ENCODE measurements around the gene SDR39U1. TPM values are rescaled to one million over a fixed set of nuclear protein-coding genes. Genes with fewer than 3 reads are reported as not detected.

Gene SDR39U1
- total RNA-seq, 1 experiment from 2014 or later = 61.8 TPM

- intact Hi-C loops (cut with micrococcal nuclease) = no loop called here
- no peak for ATAC-seq
- no TSS peak for BruUV-seq (replicated peaks)
- H3K79me2 ChIP-seq (ENCODE audit: insufficient read depth, low read length) = no peaks in the 10 kb centered on the region
- CTCF ChIA-PET = no interaction called here
- no peaks in the 10 kb centered on the region for H3K36me3 ChIP-seq (ENCODE audit: control insufficient read depth in 1 of 2, insufficient read depth in 2 of 2, low read length in 2 of 2)
- POLR2A ChIA-PET = no interaction called here
- TF ChIP-seq EGR1 (IDR thresholded peaks at IDR 0.05; ENCODE audit: low read depth) (no peak), SIN3A (IDR thresholded peaks at IDR 0.05; ENCODE audit: low read depth) (no peak), SP1 (IDR thresholded peaks at IDR 0.05; ENCODE audit: low read depth) (no peak), CBX3 (IDR thresholded peaks at IDR 0.05; ENCODE audit: low read depth) (no peak), MAX (IDR thresholded peaks at IDR 0.05) (no peak), CTCF (IDR thresholded peaks at IDR 0.05 in 2 of 3, conservative IDR thresholded peaks at IDR 0.05 in 1 of 3; ENCODE audit: borderline replicate concordance in 1 of 3, insufficient read depth in 1 of 3, low read depth in 2 of 3, low read length in 2 of 3) (no peak), SRF (IDR thresholded peaks at IDR 0.05; ENCODE audit: low read depth) (no peak), YY1 (IDR thresholded peaks at IDR 0.05; ENCODE audit: extremely low read depth, insufficient replicate concordance, low read depth, low read length) (no peak)
- H3K4me1 ChIP-seq (ENCODE audit: control insufficient read depth in 1 of 2, insufficient read depth in 2 of 2, low read length in 2 of 2) = no peaks in the 10 kb centered on the region
- H3K4me2 ChIP-seq (ENCODE audit: low read length) = no peak overlapping the region
- H3K4me3 ChIP-seq (replicated peaks in 1 of 2; ENCODE audit: low read depth in 1 of 2, low read length in 2 of 2) = no peak overlapping the region
- H2AFZ ChIP-seq (ENCODE audit: low read depth, low read length, poor library complexity, severe bottlenecking) = no peak overlapping the region
- DNase-seq (ENCODE audit: low read depth, low spot score) = no peak
- no peaks in the 10 kb centered on the region for H4K20me1 ChIP-seq (ENCODE audit: insufficient read depth)
- H3K9ac ChIP-seq (ENCODE audit: low read length) = no peak overlapping the region
- H3K9me2 ChIP-seq (ENCODE audit: insufficient read depth) = no peaks in the 10 kb centered on the region
- no peak overlapping the region for H3K27ac ChIP-seq (ENCODE audit: low read depth, low read length)
- no peaks in the 10 kb centered on the region for H3K9me3 ChIP-seq (ENCODE audit: control insufficient read depth in 1 of 2, insufficient read depth in 1 of 2, low read depth in 1 of 2, low read length in 2 of 2)
- RAD21 ChIA-PET (ENCODE audit: low non-redundant PET in 1 of 2, low total read pairs in 2 of 2, uncharacterized antibody in 2 of 2, unreplicated experiment in 2 of 2) = no interaction called here
- no peaks in the 10 kb centered on the region for H3K27me3 ChIP-seq (ENCODE audit: insufficient read depth, low read length)
Measured at GRCh38 chr14:24407608-24408325, 34.8 kb downstream of the SDR39U1 start.
